Measurements from ENCODE around the gene LRPAP1. TPM values are rescaled to one million over a fixed set of nuclear protein-coding genes. Genes with fewer than 3 reads are reported as not detected.

Gene LRPAP1
- total RNA-seq, 5 donors from 2014 or later (not counting 1 experiment from before 2014, with no cell fraction given), result 81.2 to 88.4 (median 81.9) TPM

DNA sequence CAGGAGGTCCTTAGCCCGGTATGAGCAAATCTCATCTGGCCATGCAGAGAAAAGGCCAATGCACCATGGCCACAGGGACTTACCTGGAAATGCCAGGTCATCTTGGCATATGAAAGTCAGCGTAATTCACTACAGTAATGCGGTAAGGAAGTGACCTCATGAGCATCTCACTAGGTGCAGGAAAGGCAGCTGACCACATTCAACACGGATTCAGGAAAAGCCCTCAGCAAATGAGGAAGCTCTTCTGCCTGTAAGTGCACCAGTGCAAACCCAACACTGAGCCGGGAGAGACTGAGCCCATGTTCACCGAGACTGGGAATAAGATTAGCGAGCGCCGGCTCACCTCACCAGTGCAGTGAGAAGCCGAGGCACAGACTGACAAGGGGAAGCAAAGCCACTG is 23.7 kb downstream of the LRPAP1 start:
- Mint-ChIP-seq H3K27ac (no peak overlapping the region), H3K9me3 (no peaks in the 10 kb centered on the region), H3K27me3 (no peaks in the 10 kb centered on the region), H3K36me3 (peaks cover 66% of the 10 kb centered on the region), H3K4me3 (no peak overlapping the region), H3K4me1 (peaks cover 2 to 5% (median 4%) of the 10 kb centered on the region in 3 donors)
- Histone ChIP-seq H3K27me3 (replicated peaks in 1 of 2; ENCODE audit: control insufficient read depth in 2 of 2, extremely low read depth in 1 of 2, insufficient read depth in 2 of 2, low read length in 1 of 2) (no peaks in the 10 kb centered on the region), H3K36me3 (ENCODE audit: control insufficient read depth in 2 of 2, extremely low read depth in 1 of 2, insufficient read depth in 1 of 2, low read length in 1 of 2) (peaks cover 20 to 63% of the 10 kb centered on the region in 2 donors), H3K4me3 (ENCODE audit: control insufficient read depth in 1 of 2, extremely low read depth in 1 of 2, low read length in 1 of 2) (no peak overlapping the region), H3K27ac (ENCODE audit: low read length) (no peak overlapping the region), H3K9me3 (no peaks in the 10 kb centered on the region), H3K4me1 (ENCODE audit: control insufficient read depth in 1 of 2, extremely low read depth in 1 of 2, insufficient read depth in 2 of 2, low read length in 2 of 2) (no peaks in the 10 kb centered on the region)
- DNase-seq (no peak), ATAC-seq (replicated peaks in 1 of 4) (no peak)
- 86% methylated on average over 10 of the region's 10 CpGs for WGBS (ENCODE audit: insufficient coverage)
- CTCF ChIA-PET, result no interaction called here
- POLR2A ChIA-PET, result no interaction called here

DNA sequence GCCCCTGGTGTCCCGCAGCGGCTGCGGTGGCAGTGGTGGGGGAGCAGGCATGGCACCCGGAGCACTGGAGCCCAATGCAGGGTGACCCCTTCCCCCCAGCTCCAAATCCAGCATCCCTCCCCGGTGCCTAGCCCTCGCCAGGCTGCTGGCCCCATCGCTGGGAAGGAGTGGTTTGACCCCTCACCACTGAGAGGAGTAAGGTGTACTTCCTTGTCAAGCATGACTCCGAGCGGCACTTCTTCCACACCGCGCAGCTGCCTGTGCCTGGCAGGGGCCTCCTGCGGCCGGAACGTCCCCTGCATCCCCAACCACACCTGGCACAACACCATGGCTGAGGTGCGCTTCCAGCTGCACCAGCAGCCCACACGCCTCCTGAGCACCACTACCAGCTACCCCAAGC is 27.0 kb downstream of the LRPAP1 start:
- Mint-ChIP-seq H3K9me3 (no peaks in the 10 kb centered on the region), H3K36me3 (peaks cover 42% of the 10 kb centered on the region), H3K27me3 (no peaks in the 10 kb centered on the region), H3K4me1 (peaks cover 7 to 8% (median 8%) of the 10 kb centered on the region in 3 donors), H3K4me3 (no peak overlapping the region), H3K27ac (no peak overlapping the region)
- peaks cover 16 to 42% of the 10 kb centered on the region in 2 donors for H3K36me3 ChIP-seq (ENCODE audit: control insufficient read depth in 2 of 2, extremely low read depth in 1 of 2, insufficient read depth in 1 of 2, low read length in 1 of 2)
- no peak for ATAC-seq (replicated peaks in 1 of 4)
- H3K9me3 ChIP-seq, result no peaks in the 10 kb centered on the region
- no peaks in the 10 kb centered on the region for H3K4me1 ChIP-seq (ENCODE audit: control insufficient read depth in 1 of 2, extremely low read depth in 1 of 2, insufficient read depth in 2 of 2, low read length in 2 of 2)
- H3K4me3 ChIP-seq (ENCODE audit: control insufficient read depth in 1 of 2, extremely low read depth in 1 of 2, low read length in 1 of 2), result no peak overlapping the region
- 92% methylated on average over 15 of the region's 16 CpGs for WGBS (ENCODE audit: insufficient coverage)
- H3K27ac ChIP-seq (ENCODE audit: low read length), result no peak overlapping the region
- no peaks in the 10 kb centered on the region for H3K27me3 ChIP-seq (replicated peaks in 1 of 2; ENCODE audit: control insufficient read depth in 2 of 2, extremely low read depth in 1 of 2, insufficient read depth in 2 of 2, low read length in 1 of 2)
- ChIA-PET CTCF (no interaction called here), POLR2A (interaction anchor here in 1 of 2 donors (0.6 kb wide), 1 partner anchor 1884 kb away, joined by 6 read pairs; no protein-coding TSS in a partner anchor)
- DNase-seq, result no peak

DNA sequence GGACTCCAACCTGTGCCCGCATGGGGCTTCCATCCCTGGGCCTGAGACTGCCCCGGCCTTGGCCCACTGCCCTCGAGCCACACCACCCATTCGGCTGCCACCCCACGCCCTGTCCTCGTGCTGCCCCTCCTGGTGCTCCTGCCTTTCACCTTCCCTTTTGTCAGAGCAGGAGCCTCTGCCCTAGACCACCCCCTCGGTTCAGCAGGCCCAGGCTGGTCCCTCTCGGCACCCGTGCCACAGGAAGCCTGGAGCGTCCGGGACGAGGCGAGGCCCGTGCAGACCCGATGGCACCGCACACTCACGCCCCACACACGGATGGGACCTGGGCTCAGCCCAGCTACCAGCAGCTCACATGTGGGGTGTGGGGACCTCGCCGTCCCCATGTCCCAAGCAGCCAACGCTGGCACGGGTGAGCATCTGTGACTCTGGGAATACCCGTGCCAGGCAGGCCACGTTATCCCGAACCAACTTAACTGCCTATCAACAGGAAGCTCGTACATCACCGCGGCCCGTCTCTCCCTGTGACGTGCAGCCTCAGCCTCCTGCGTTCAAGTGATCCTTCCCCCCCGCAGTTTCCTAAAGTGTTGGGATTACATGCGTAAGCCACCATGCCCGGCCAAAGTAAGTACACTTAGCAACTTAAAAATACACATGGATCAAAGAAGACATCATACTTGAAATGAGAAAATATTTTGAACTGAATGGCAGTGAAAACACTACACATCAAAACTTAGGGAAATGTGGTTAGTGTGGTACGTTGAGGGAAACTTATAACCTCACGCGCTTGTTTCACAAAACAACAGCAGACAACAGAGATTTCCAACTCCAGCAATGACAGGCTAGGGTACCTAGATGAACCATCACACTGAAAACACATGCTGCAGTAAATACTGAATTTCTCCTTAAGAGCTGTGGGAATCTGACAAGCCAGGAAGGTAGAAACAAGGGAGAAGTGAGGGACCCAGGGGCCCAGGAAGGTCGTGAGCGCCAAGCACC is 29.0 kb downstream of the LRPAP1 start:
- H3K4me1 ChIP-seq (ENCODE audit: control insufficient read depth in 1 of 2, extremely low read depth in 1 of 2, insufficient read depth in 2 of 2, low read length in 2 of 2), result no peaks in the 10 kb centered on the region
- WGBS (ENCODE audit: insufficient coverage), result 98% methylated on average over 22 of the region's 39 CpGs
- no peak overlapping the region for H3K27ac ChIP-seq (ENCODE audit: low read length)
- no peak overlapping the region for H3K27ac Mint-ChIP-seq
- H3K4me1 Mint-ChIP-seq, result peaks cover 7 to 8% (median 8%) of the 10 kb centered on the region in 3 donors
- no peaks in the 10 kb centered on the region for H3K27me3 Mint-ChIP-seq
- CTCF ChIA-PET, result no interaction called here
- H3K9me3 ChIP-seq, result no peaks in the 10 kb centered on the region
- POLR2A ChIA-PET, result interaction anchor here in 1 of 2 donors (0.5 kb wide), 1 partner anchor 34 kb away, joined by 4 read pairs; no protein-coding TSS in a partner anchor
- ATAC-seq (replicated peaks in 1 of 4) (no peak), DNase-seq (no peak)
- H3K36me3 ChIP-seq (ENCODE audit: control insufficient read depth in 2 of 2, extremely low read depth in 1 of 2, insufficient read depth in 1 of 2, low read length in 1 of 2), result peaks cover 15 to 24% of the 10 kb centered on the region in 2 donors
- no peaks in the 10 kb centered on the region for H3K9me3 Mint-ChIP-seq
- peaks cover 29% of the 10 kb centered on the region for H3K36me3 Mint-ChIP-seq
- no peak overlapping the region for H3K4me3 ChIP-seq (ENCODE audit: control insufficient read depth in 1 of 2, extremely low read depth in 1 of 2, low read length in 1 of 2)
- H3K4me3 Mint-ChIP-seq, result no peak overlapping the region
- H3K27me3 ChIP-seq (replicated peaks in 1 of 2; ENCODE audit: control insufficient read depth in 2 of 2, extremely low read depth in 1 of 2, insufficient read depth in 2 of 2, low read length in 1 of 2), result no peaks in the 10 kb centered on the region

DNA sequence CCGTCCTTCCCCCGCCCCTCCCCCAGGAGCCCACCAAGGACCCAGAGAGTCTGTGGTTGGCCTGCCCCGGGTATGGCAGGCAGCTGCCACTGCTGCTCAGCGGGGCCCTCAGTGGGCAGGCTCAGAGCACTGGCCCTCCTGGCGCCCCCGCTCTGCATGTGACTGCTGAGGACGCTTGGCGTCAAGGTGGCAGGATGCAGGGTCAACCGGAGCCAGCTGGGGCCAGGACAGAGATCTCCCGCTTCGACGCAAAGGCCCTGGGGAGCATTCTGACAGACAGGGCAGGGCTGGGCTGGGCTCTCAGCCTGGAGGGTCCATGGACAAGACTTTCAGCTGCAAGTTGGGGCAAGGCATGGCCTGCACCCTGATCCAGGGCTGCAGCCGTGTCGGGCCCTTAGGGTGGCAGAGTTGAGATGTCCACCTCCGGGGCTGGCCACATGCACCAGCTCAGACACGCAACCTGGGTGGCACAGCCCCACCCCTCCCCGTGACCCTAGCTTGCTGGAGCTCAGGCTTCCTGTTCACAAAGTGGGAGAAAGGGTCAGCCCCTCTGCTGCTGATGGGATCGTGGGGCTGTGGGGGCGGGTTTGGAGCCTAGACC is 30.3 kb downstream of the LRPAP1 start:
- no peak overlapping the region for H3K27ac Mint-ChIP-seq
- peaks cover 18% of the 10 kb centered on the region for H3K36me3 Mint-ChIP-seq
- H3K9me3 Mint-ChIP-seq, result no peaks in the 10 kb centered on the region
- no peak overlapping the region for H3K4me3 ChIP-seq (ENCODE audit: control insufficient read depth in 1 of 2, extremely low read depth in 1 of 2, low read length in 1 of 2)
- CTCF ChIA-PET, result no interaction called here
- ATAC-seq (replicated peaks in 1 of 4) (peak in 1 of 4 experiments; percentile 2), DNase-seq (no peak)
- H3K27ac ChIP-seq (ENCODE audit: low read length), result no peak overlapping the region
- H3K36me3 ChIP-seq (ENCODE audit: control insufficient read depth in 2 of 2, extremely low read depth in 1 of 2, insufficient read depth in 1 of 2, low read length in 1 of 2), result peaks cover 8 to 22% of the 10 kb centered on the region in 2 donors
- no peak overlapping the region for H3K4me3 Mint-ChIP-seq
- WGBS (ENCODE audit: insufficient coverage), result 84% methylated on average over 19 of the region's 19 CpGs
- no peaks in the 10 kb centered on the region for H3K4me1 ChIP-seq (ENCODE audit: control insufficient read depth in 1 of 2, extremely low read depth in 1 of 2, insufficient read depth in 2 of 2, low read length in 2 of 2)
- POLR2A ChIA-PET, result no interaction called here
- no peaks in the 10 kb centered on the region for H3K9me3 ChIP-seq
- H3K27me3 ChIP-seq (replicated peaks in 1 of 2; ENCODE audit: control insufficient read depth in 2 of 2, extremely low read depth in 1 of 2, insufficient read depth in 2 of 2, low read length in 1 of 2), result peaks cover 0 to 10% of the 10 kb centered on the region in 2 experiments
- peaks cover 4 to 8% (median 5%) of the 10 kb centered on the region in 3 donors for H3K4me1 Mint-ChIP-seq
- peaks cover 0 to 1% of the 10 kb centered on the region in 2 donors for H3K27me3 Mint-ChIP-seq

DNA sequence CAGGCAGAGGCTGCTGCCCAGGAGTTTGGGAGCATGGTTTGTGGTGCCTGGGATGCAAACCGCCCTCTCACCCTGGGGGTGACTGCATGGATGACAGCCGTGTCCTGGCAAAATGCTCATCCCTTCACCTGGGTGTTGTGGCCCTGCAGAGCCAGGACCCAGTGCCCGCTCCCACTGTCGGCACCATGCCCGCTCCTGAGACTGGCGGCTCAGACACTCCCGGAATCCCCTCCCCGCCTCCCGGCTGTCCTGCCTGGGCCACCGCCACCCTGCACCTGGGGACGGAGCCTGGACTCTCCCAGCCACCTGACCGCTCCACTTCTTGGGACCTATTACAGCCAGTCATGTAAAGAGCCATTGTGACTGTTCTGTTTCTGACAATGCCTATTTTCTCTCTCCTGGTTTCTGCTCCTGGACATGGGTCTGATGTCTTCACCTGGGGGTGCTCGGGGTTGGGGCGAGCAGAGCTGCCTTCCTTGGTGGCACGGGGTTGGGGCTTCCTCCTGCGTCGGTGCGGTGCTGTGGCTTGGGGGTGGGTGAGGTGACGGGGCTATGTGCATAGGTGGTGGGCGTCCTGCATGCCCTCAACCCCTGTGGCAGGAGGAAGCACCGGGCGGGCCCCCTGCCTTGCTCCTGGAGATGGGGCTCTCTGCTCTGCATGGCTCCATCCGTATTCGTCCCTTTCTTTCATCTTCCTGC is 30.9 kb downstream of the LRPAP1 start:
- ATAC-seq (replicated peaks in 1 of 4) (no peak), DNase-seq (no peak)
- Mint-ChIP-seq H3K4me3 (no peak overlapping the region), H3K27ac (no peak overlapping the region), H3K36me3 (peaks cover 13% of the 10 kb centered on the region), H3K27me3 (peaks cover 0 to 2% of the 10 kb centered on the region in 2 donors), H3K9me3 (no peaks in the 10 kb centered on the region), H3K4me1 (peaks cover 4 to 8% (median 5%) of the 10 kb centered on the region in 3 donors)
- ChIA-PET POLR2A (no interaction called here), CTCF (no interaction called here)
- Histone ChIP-seq H3K9me3 (no peaks in the 10 kb centered on the region), H3K27me3 (replicated peaks in 1 of 2; ENCODE audit: control insufficient read depth in 2 of 2, extremely low read depth in 1 of 2, insufficient read depth in 2 of 2, low read length in 1 of 2) (peaks cover 0 to 16% of the 10 kb centered on the region in 2 experiments), H3K27ac (ENCODE audit: low read length) (no peak overlapping the region), H3K4me3 (ENCODE audit: control insufficient read depth in 1 of 2, extremely low read depth in 1 of 2, low read length in 1 of 2) (no peak overlapping the region), H3K4me1 (ENCODE audit: control insufficient read depth in 1 of 2, extremely low read depth in 1 of 2, insufficient read depth in 2 of 2, low read length in 2 of 2) (no peaks in the 10 kb centered on the region), H3K36me3 (ENCODE audit: control insufficient read depth in 2 of 2, extremely low read depth in 1 of 2, insufficient read depth in 1 of 2, low read length in 1 of 2) (peaks cover 8 to 19% of the 10 kb centered on the region in 2 donors)
- 86% methylated on average over 14 of the region's 24 CpGs for WGBS (ENCODE audit: insufficient coverage)

DNA sequence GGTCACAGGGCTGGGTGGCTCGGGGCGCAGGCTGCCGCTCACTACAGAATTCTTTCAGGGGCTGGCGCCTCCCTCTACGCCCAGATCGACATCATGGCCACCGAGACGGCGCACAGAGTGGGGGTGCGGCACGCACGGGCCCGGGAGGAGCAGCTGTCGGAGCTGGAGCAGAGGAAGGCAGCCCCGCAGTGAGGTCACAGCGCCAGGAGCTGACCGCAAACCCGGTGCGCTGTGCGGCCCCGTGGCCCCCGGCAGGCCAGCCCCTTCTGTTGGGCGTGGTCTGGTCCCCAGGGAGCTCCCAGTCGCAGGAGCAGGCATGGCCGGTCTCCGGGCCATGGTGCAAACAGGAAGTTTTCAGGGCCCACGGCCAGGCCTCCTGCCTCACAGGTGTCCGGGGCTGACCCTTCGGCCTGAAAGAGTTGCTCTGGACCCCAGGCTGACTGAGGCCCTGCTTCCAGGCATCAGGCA is 31.6 kb downstream of the LRPAP1 start:
- H3K4me1 Mint-ChIP-seq, result peaks cover 4 to 8% (median 5%) of the 10 kb centered on the region in 3 donors
- no peaks in the 10 kb centered on the region for H3K9me3 Mint-ChIP-seq
- H3K27ac Mint-ChIP-seq, result no peak overlapping the region
- H3K36me3 Mint-ChIP-seq, result peaks cover 13% of the 10 kb centered on the region
- Histone ChIP-seq H3K27ac (ENCODE audit: low read length) (no peak overlapping the region), H3K27me3 (replicated peaks in 1 of 2; ENCODE audit: control insufficient read depth in 2 of 2, extremely low read depth in 1 of 2, insufficient read depth in 2 of 2, low read length in 1 of 2) (peaks cover 0 to 22% of the 10 kb centered on the region in 2 experiments), H3K4me1 (ENCODE audit: control insufficient read depth in 1 of 2, extremely low read depth in 1 of 2, insufficient read depth in 2 of 2, low read length in 2 of 2) (no peaks in the 10 kb centered on the region), H3K4me3 (ENCODE audit: control insufficient read depth in 1 of 2, extremely low read depth in 1 of 2, low read length in 1 of 2) (no peak overlapping the region), H3K9me3 (no peaks in the 10 kb centered on the region), H3K36me3 (ENCODE audit: control insufficient read depth in 2 of 2, extremely low read depth in 1 of 2, insufficient read depth in 1 of 2, low read length in 1 of 2) (peaks cover 8 to 15% of the 10 kb centered on the region in 2 donors)
- ChIA-PET POLR2A (no interaction called here), CTCF (no interaction called here)
- WGBS (ENCODE audit: insufficient coverage), result 90% methylated on average over 29 of the region's 29 CpGs
- no peak overlapping the region for H3K4me3 Mint-ChIP-seq
- ATAC-seq (replicated peaks in 1 of 4), result no peak
- no peak for DNase-seq
- peaks cover 0 to 5% of the 10 kb centered on the region in 2 donors for H3K27me3 Mint-ChIP-seq

Data from T-cell (primary cell).